ENCODE data around the gene OR56A3. TPM values are rescaled to one million over a fixed set of nuclear protein-coding genes. Genes with fewer than 3 reads are reported as not detected.

Gene OR56A3
- total RNA-seq, 1 experiment from 2014 or later: not detected

Other genes with a start within 250 kb of the OR56A3 start
- not detected in 2 replicates for gene OR56B1, start 205.8 kb upstream of the OR56A3 start, total RNA-seq (2014; rRNA removed; shearing (Covaris generic))
- not detected in 2 replicates for gene OR52N4, start 188.0 kb upstream of the OR56A3 start, total RNA-seq (2014; rRNA removed; shearing (Covaris generic))
- gene OR52N5, start 158.9 kb upstream of the OR56A3 start, total RNA-seq (2014; rRNA removed; shearing (Covaris generic)): not detected in 2 replicates
- not detected in 2 replicates for gene OR52N1, start 151.0 kb upstream of the OR56A3 start, total RNA-seq (2014; rRNA removed; shearing (Covaris generic))
- gene OR52N2, start 133.3 kb upstream of the OR56A3 start, total RNA-seq (2014; rRNA removed; shearing (Covaris generic)): not detected in 2 replicates
- not detected in 2 replicates for gene OR52E6, start 100.4 kb upstream of the OR56A3 start, total RNA-seq (2014; rRNA removed; shearing (Covaris generic))
- not detected in 2 replicates for gene OR52E8, start 84.6 kb upstream of the OR56A3 start, total RNA-seq (2014; rRNA removed; shearing (Covaris generic))
- not detected in 2 replicates for gene OR52E4, start 61.6 kb upstream of the OR56A3 start, total RNA-seq (2014; rRNA removed; shearing (Covaris generic))
- gene OR52E5, start 49.0 kb upstream of the OR56A3 start, total RNA-seq (2014; rRNA removed; shearing (Covaris generic)): not detected in 2 replicates
- not detected in 2 replicates for gene OR56A5, start 26.2 kb downstream of the OR56A3 start, total RNA-seq (2014; rRNA removed; shearing (Covaris generic))
- gene OR52L1, start 44.7 kb downstream of the OR56A3 start, total RNA-seq (2014; rRNA removed; shearing (Covaris generic)): not detected in 2 replicates
- gene OR56A4, start 64.7 kb downstream of the OR56A3 start, total RNA-seq (2014; rRNA removed; shearing (Covaris generic)): not detected in 2 replicates
- gene OR56A1, start 88.5 kb downstream of the OR56A3 start, total RNA-seq (2014; rRNA removed; shearing (Covaris generic)): not detected in 2 replicates
- gene OR56B4, start 165.4 kb downstream of the OR56A3 start, total RNA-seq (2014; rRNA removed; shearing (Covaris generic)): not detected in 2 replicates
- gene OR52B2, start 228.1 kb downstream of the OR56A3 start, total RNA-seq (2014; rRNA removed; shearing (Covaris generic)): not detected in 2 replicates

Data from SJCRH30 (cell line).